Activated CD8-positive, alpha-beta T cell treated with anti-CD3 and anti-CD28 coated beads for 36 hours (primary cell): ENCODE measurements around the gene SOHLH1. TPM values are rescaled to one million over a fixed set of nuclear protein-coding genes. Genes with fewer than 3 reads are reported as not detected.

Source experiments
- ATAC-seq: fragments of 200-7000 bp; cut with Tn5 transposase; one replicate; pipeline ENCODE4 v1.10.0; 2021; ENCODE audit warnings: mild to moderate bottlenecking, moderate library complexity
- CTCF ChIA-PET: fragments of 350-600 bp; sonication (Branson Sonifier 250); formaldehyde crosslinking; loops from one replicate; lab custom pipeline; 2021; ENCODE audit warnings: antibody characterized with exemption; lab: Charles Lee
- POLR2A ChIA-PET: fragments of 350-600 bp; sonication (Branson Sonifier 250); formaldehyde crosslinking; loops from one replicate; lab custom pipeline; 2021; ENCODE audit warnings: antibody characterized with exemption; lab: Charles Lee
- DNase-seq: peaks from one replicate; pipeline ENCODE4 v3.0.0-alpha.2; 2020
- H3K27ac Mint-ChIP-seq: one replicate; pipeline ENCODE4 v1.8.0; 2021; ENCODE audit warnings: mild to moderate bottlenecking, mixed read lengths
- H3K27me3 Mint-ChIP-seq: one replicate; pipeline ENCODE4 v1.8.0; 2021; ENCODE audit warnings: mixed read lengths
- H3K36me3 Mint-ChIP-seq: one replicate; pipeline ENCODE4 v1.8.0; 2021; ENCODE audit warnings: low read depth, mixed read lengths
- H3K4me1 Mint-ChIP-seq: one replicate; pipeline ENCODE4 v1.8.0; 2021; ENCODE audit warnings: low read depth, mixed read lengths
- H3K4me3 Mint-ChIP-seq: one replicate; pipeline ENCODE4 v1.8.0; 2021; ENCODE audit warnings: mild to moderate bottlenecking, moderate library complexity, mixed read lengths
- H3K9me3 Mint-ChIP-seq: one replicate; pipeline ENCODE4 v1.8.0; 2021; ENCODE audit warnings: mixed read lengths
- intact Hi-C: fragments of 100-400 bp; cut with micrococcal nuclease; formaldehyde crosslinking; loops from one replicate; pipeline ENCODE4 v1.10.0; 2022
- total RNA-seq, 2 experiments: library from RNA; stranded (reverse); gene quantifications; one replicate each; pipeline ENCODE4 v1.2.3, GENCODE V29; 2021
- TF ChIP-seq, protein P1 (sequence below): fragments of 200-600 bp; IDR thresholded peaks from one replicate; pipeline ENCODE4 v1.8.0; 2022; ENCODE audit warnings: antibody characterized with exemption, mild to moderate bottlenecking

SOHLH1 gene
- total RNA-seq, 2 experiments from 2014 or later = not detected

DNA sequence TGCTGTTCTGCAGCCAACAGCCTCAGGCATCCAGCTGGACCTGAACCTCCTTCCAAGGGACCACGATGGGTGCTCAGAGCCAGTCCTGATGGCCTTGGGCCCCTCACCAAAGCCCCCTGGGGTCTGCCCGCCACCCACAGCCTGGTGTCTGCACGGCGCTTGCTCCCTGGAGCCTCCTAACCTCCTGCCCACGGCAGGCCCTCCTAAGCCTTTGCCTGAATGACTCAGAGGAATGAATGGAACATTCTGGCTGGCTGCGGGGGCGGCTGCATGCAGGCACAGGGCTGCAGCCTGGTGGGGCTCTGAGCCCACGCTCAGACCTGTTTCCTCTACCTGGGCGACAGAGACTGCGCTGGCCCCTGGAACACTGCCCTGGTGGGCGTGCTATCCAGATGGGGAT lies 6.9 kb downstream of the SOHLH1 start:
- CTCF ChIA-PET = no interaction called here
- Mint-ChIP-seq H3K9me3 (no peaks in the 10 kb centered on the region), H3K4me1 (no peaks in the 10 kb centered on the region), H3K27ac (no peak overlapping the region), H3K27me3 (peaks cover 1% of the 10 kb centered on the region), H3K36me3 (no peaks in the 10 kb centered on the region), H3K4me3 (no peak overlapping the region)
- TF ChIP-seq, protein P1, sequence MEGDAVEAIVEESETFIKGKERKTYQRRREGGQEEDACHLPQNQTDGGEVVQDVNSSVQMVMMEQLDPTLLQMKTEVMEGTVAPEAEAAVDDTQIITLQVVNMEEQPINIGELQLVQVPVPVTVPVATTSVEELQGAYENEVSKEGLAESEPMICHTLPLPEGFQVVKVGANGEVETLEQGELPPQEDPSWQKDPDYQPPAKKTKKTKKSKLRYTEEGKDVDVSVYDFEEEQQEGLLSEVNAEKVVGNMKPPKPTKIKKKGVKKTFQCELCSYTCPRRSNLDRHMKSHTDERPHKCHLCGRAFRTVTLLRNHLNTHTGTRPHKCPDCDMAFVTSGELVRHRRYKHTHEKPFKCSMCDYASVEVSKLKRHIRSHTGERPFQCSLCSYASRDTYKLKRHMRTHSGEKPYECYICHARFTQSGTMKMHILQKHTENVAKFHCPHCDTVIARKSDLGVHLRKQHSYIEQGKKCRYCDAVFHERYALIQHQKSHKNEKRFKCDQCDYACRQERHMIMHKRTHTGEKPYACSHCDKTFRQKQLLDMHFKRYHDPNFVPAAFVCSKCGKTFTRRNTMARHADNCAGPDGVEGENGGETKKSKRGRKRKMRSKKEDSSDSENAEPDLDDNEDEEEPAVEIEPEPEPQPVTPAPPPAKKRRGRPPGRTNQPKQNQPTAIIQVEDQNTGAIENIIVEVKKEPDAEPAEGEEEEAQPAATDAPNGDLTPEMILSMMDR = no peak
- ATAC-seq (no peak), DNase-seq (peak; percentile 23)
- POLR2A ChIA-PET = no interaction called here
- intact Hi-C loops = no loop called here

DNA sequence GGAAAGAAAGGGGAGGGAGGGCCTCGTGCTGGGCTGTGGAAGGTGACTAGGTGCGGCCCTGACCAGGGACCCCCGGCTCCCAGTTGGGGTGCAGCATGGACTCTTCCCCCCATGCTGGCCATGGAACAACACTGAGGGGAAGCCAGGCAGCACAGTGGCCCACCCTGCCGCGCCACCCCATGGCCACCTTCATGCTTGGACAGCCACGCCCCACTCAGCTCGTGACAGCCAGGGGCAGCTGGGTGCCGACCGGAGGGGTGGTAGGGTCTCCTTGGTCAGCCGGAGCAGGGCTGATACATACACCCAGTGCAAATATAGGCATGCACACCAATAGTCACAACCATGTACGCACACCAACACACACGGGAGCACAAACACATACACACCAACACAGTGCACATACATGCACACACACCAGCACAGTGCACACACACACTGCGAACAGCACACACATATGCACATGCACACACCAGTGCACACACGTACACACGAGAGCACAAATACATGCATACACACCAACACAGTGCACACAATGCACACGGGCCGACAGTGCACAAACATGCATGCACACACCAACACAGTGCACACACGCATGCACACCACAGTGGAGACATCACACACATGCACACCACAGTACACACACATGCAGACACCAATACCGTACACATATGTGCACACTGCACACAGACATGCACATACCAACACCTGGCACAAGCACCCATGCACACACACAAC lies 8.3 kb downstream of the SOHLH1 start:
- DNase-seq (no peak), ATAC-seq (no peak)
- H3K4me3 Mint-ChIP-seq = no peak overlapping the region
- TF ChIP-seq, protein P1 = no peak
- ChIA-PET CTCF (no interaction called here), POLR2A (no interaction called here)
- peaks cover 1% of the 10 kb centered on the region for H3K27me3 Mint-ChIP-seq
- H3K27ac Mint-ChIP-seq = no peak overlapping the region
- no peaks in the 10 kb centered on the region for H3K4me1 Mint-ChIP-seq
- H3K9me3 Mint-ChIP-seq = no peaks in the 10 kb centered on the region
- intact Hi-C loops = no loop called here
- H3K36me3 Mint-ChIP-seq = no peaks in the 10 kb centered on the region

DNA sequence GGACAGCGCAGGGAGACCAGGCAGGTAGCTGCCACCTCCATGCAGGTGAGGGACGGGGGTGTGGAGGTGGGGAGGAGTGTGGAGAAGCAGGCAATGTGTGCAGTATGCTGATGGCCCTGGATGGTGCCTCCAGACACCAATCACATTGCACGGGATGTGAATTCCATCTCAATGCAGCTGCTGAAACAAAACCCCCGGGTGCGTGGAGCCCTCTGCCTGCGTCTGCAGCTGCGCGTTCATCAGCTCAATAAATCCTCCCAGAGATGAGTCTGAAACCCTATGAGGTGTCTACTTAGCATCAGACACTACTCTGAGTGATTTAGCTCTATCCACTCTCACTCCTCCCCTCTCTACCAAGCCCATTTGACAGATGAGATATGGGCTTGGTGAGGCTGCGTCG lies 10.3 kb downstream of the SOHLH1 start:
- H3K4me1 Mint-ChIP-seq = no peaks in the 10 kb centered on the region
- peaks cover 1% of the 10 kb centered on the region for H3K27me3 Mint-ChIP-seq
- ATAC-seq (no peak), DNase-seq (no peak)
- no peak overlapping the region for H3K27ac Mint-ChIP-seq
- TF ChIP-seq, protein P1 = no peak
- H3K9me3 Mint-ChIP-seq = no peaks in the 10 kb centered on the region
- intact Hi-C loops = no loop called here
- H3K4me3 Mint-ChIP-seq = no peak overlapping the region
- ChIA-PET CTCF (no interaction called here), POLR2A (no interaction called here)
- H3K36me3 Mint-ChIP-seq = no peaks in the 10 kb centered on the region

DNA sequence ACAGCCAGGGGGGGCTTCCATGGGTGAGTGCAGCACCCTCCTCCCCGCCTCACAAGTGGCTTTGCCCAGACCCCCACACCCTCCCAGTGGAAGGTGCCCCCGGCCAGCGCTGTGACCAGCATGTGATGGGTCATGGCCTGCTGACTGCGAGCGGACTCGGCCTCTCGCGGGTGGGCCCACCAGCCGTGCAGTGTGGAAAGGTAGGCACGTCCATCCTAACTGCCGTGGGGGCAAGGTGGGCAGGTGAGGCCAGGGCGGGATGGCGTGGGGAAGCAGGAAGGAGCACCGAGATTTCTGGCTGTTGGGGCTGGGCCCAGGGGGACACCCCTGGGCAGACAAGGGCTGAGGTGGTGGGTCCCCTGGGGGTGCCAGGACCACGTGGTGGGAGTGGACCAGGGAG lies 12.1 kb downstream of the SOHLH1 start:
- CTCF ChIA-PET = no interaction called here

DNA sequence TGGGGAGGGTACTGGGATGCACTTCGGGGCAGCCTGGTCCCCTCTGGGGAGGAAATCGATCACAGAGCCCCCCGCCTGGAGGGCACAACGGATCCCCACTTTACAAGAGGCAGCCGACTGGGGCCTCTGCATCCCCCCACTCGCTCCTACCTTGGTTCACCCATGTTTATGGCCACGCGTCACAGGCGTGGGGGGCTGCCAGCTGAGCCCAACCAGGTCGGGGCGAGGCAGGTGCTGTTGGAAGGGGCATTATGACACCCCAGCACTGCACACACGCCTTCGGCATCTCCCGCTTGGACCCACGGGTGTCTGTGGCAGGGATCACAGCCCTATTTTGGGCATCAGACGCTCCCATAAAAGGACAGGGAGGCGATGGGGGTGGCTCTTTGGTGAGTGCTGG lies 14.6 kb downstream of the SOHLH1 start:
- H3K27ac Mint-ChIP-seq = no peak overlapping the region
- POLR2A ChIA-PET = no interaction called here
- TF ChIP-seq, protein P1 = no peak
- peaks cover 3% of the 10 kb centered on the region for H3K27me3 Mint-ChIP-seq
- no peak overlapping the region for H3K4me3 Mint-ChIP-seq
- no peaks in the 10 kb centered on the region for H3K36me3 Mint-ChIP-seq
- no peak for ATAC-seq
- H3K4me1 Mint-ChIP-seq = no peaks in the 10 kb centered on the region
- CTCF ChIA-PET = no interaction called here
- DNase-seq = no peak
- no peaks in the 10 kb centered on the region for H3K9me3 Mint-ChIP-seq
- intact Hi-C loops = no loop called here

More for the DNA sequence above, 12.1 kb downstream of the SOHLH1 start:
- H3K27me3 Mint-ChIP-seq = peaks cover 3% of the 10 kb centered on the region
- TF ChIP-seq, protein P1 = no peak
- no peaks in the 10 kb centered on the region for H3K9me3 Mint-ChIP-seq
- ATAC-seq = no peak
- H3K27ac Mint-ChIP-seq = no peak overlapping the region
- H3K36me3 Mint-ChIP-seq = no peaks in the 10 kb centered on the region
- H3K4me3 Mint-ChIP-seq = no peak overlapping the region
- intact Hi-C loops = no loop called here
- DNase-seq = no peak
- POLR2A ChIA-PET = no interaction called here
- no peaks in the 10 kb centered on the region for H3K4me1 Mint-ChIP-seq
